RWPE2 (cell line): Measurements from ENCODE around the gene ANKRD50.

ENCODE experiments used
- ATAC-seq: fragments of 200-7000 bp; cut with Tn5 transposase; 3 replicates; pipeline ENCODE4 v1.9.1; 2021; ENCODE audit warnings: low read depth
- DNase-seq: peaks from one replicate; pipeline ENCODE4 v3.0.0-alpha.2; 2020; ENCODE audit warnings: low spot score
- H3K27ac ChIP-seq: fragments of 450-650 bp; 2 replicates; pipeline ENCODE4 v1.5.1; 2017; ENCODE audit warnings: mild to moderate bottlenecking; ENCODE audit not compliant: poor library complexity, severe bottlenecking
- H3K27me3 ChIP-seq: fragments of 250-450 bp; sonication (Bioruptor Pico); 2 replicates; pipeline ENCODE4 v1.5.1; 2021; ENCODE audit warnings: mild to moderate bottlenecking, moderate library complexity; ENCODE audit not compliant: insufficient read depth, poor library complexity, severe bottlenecking
- H3K36me3 ChIP-seq: fragments of 250-450 bp; sonication (Bioruptor Pico); 2 replicates; pipeline ENCODE4 v1.5.1; 2020; ENCODE audit warnings: low read depth, mild to moderate bottlenecking, moderate library complexity
- H3K4me1 ChIP-seq: fragments of 250-450 bp; sonication (Bioruptor Pico); 2 replicates; pipeline ENCODE4 v1.5.1; 2021; ENCODE audit warnings: mild to moderate bottlenecking, moderate library complexity; ENCODE audit not compliant: insufficient read depth, poor library complexity, severe bottlenecking
- H3K4me3 ChIP-seq: fragments of 250-450 bp; sonication (Bioruptor Pico); 2 replicates; pipeline ENCODE4 v1.5.1; 2021; ENCODE audit warnings: mild to moderate bottlenecking, moderate library complexity; ENCODE audit not compliant: severe bottlenecking
- H3K9me3 ChIP-seq: fragments of 250-450 bp; sonication (Bioruptor Pico); 2 replicates; pipeline ENCODE4 v1.5.1; 2021; ENCODE audit warnings: mild to moderate bottlenecking, moderate library complexity; ENCODE audit not compliant: severe bottlenecking
- CTCF ChIP-seq: fragments of 450-650 bp; IDR thresholded peaks from one replicate; pipeline ENCODE4 v1.5.1; 2017; ENCODE audit warnings: mild to moderate bottlenecking, moderate library complexity; ENCODE audit not compliant: poor library complexity, severe bottlenecking

The ANKRD50 gene

GRCh38 chr4:124697441-124697840, 15.1 kb downstream of the ANKRD50 start:
- no peak for ATAC-seq
- Histone ChIP-seq H3K9me3 (peaks cover 9% of the 10 kb centered on the region), H3K4me1 (peaks cover 7% of the 10 kb centered on the region), H3K36me3 (peaks cover 99% of the 10 kb centered on the region), H3K4me3 (no peak overlapping the region), H3K27me3 (no peaks in the 10 kb centered on the region), H3K27ac (no peak overlapping the region)
- DNase-seq: no peak
- TF ChIP-seq CTCF: no peak

GRCh38 chr4:124696182-124696581, 16.4 kb downstream of the ANKRD50 start:
- Histone ChIP-seq H3K4me3 (no peak overlapping the region), H3K27ac (no peak overlapping the region), H3K9me3 (peaks cover 9% of the 10 kb centered on the region), H3K36me3 (peaks cover 96% of the 10 kb centered on the region), H3K4me1 (peaks cover 9% of the 10 kb centered on the region), H3K27me3 (no peaks in the 10 kb centered on the region)
- no peak for TF ChIP-seq CTCF
- no peak for DNase-seq
- no peak for ATAC-seq

- H3K4me3 ChIP-seq: no peak overlapping the region
- H3K27me3 ChIP-seq: no peaks in the 10 kb centered on the region
- TF ChIP-seq CTCF: no peak
- H3K9me3 ChIP-seq: peaks cover 9% of the 10 kb centered on the region
- ATAC-seq (no peak), DNase-seq (no peak)
- no peak overlapping the region for H3K27ac ChIP-seq
- peaks cover 95% of the 10 kb centered on the region for H3K36me3 ChIP-seq
- H3K4me1 ChIP-seq: peaks cover 9% of the 10 kb centered on the region
Observed at GRCh38 chr4:124694946-124695598, 17.5 kb downstream of the ANKRD50 start.

- Histone ChIP-seq H3K4me3 (no peak overlapping the region), H3K27ac (no peak overlapping the region), H3K4me1 (peaks cover 9% of the 10 kb centered on the region), H3K9me3 (peaks cover 9% of the 10 kb centered on the region), H3K36me3 (peaks cover 91% of the 10 kb centered on the region), H3K27me3 (no peaks in the 10 kb centered on the region)
- ATAC-seq: no peak
- no peak for TF ChIP-seq CTCF
- DNase-seq: no peak
Observed at GRCh38 chr4:124694306-124694705, 18.2 kb downstream of the ANKRD50 start.

- Histone ChIP-seq H3K27ac (no peak overlapping the region), H3K36me3 (peaks cover 83% of the 10 kb centered on the region), H3K9me3 (peaks cover 6% of the 10 kb centered on the region), H3K27me3 (no peaks in the 10 kb centered on the region), H3K4me3 (no peak overlapping the region), H3K4me1 (peaks cover 11% of the 10 kb centered on the region)
- no peak for DNase-seq
- ATAC-seq: no peak
- TF ChIP-seq CTCF: no peak
Observed at GRCh38 chr4:124691801-124692200, 20.7 kb downstream of the ANKRD50 start.
